Liver (tissue), 9 donors: Measurements from ENCODE around the gene PACS1. TPM values are rescaled to one million over a fixed set of nuclear protein-coding genes. Genes with fewer than 3 reads are reported as not detected.

Experiments used
- DNase-seq: peaks from one replicate; pipeline ENCODE4 v3.0.0-alpha.2; 2017; ENCODE audit warnings: low spot score
- H3K27ac ChIP-seq, 2 donors: one replicate each; pipeline ENCODE4 v1.7.0; 2013; ENCODE audit warnings: inconsistent platforms in 2 of 2, low read length in 2 of 2, control low read depth in 1 of 2, low read depth in 1 of 2, mild to moderate bottlenecking in 1 of 2
- H3K27me3 ChIP-seq, 4 donors: one replicate each; pipeline versions ENCODE4 v1.6.1 to v1.7.0; 2013; ENCODE audit warnings: low read length in 3 of 4, inconsistent platforms in 1 of 4, mild to moderate bottlenecking in 1 of 4, moderate library complexity in 1 of 4; ENCODE audit not compliant: control insufficient read depth in 4 of 4, insufficient read depth in 4 of 4
- H3K36me3 ChIP-seq, 4 donors: one replicate each; pipeline versions ENCODE4 v1.6.1 to v1.7.0; 2013; ENCODE audit warnings: low read length in 3 of 4, mild to moderate bottlenecking in 3 of 4, low read depth in 1 of 4, moderate library complexity in 1 of 4; ENCODE audit not compliant: control insufficient read depth in 4 of 4, insufficient read depth in 3 of 4
- H3K4me1 ChIP-seq, 4 donors: one replicate each; pipeline versions ENCODE4 v1.6.1 to v1.7.0; 2013; ENCODE audit warnings: low read length in 3 of 4, mild to moderate bottlenecking in 3 of 4, moderate library complexity in 1 of 4; ENCODE audit not compliant: control insufficient read depth in 4 of 4, insufficient read depth in 4 of 4
- H3K4me3 ChIP-seq, 3 donors: one replicate each; pipeline versions ENCODE4 v1.6.1 to v1.7.0; 2013; ENCODE audit warnings: low read length in 3 of 3, control low read depth in 1 of 3, low read depth in 1 of 3, mild to moderate bottlenecking in 1 of 3
- H3K9ac ChIP-seq, 2 donors: one replicate each; pipeline ENCODE4 v1.7.0; 2013; ENCODE audit warnings: low read length in 2 of 2, mild to moderate bottlenecking in 2 of 2, moderate library complexity in 2 of 2, control low read depth in 1 of 2, low read depth in 1 of 2
- H3K9me3 ChIP-seq, 4 donors: one replicate each; pipeline versions ENCODE4 v1.6.1 to v1.7.0; 2013; ENCODE audit warnings: low read length in 3 of 4; ENCODE audit not compliant: control insufficient read depth in 4 of 4
- ATF3 ChIP-seq: IDR thresholded peaks from 2 replicates; pipeline ENCODE4 v1.6.1; 2016; ENCODE audit warnings: antibody characterized with exemption
- CTCF ChIP-seq: fragments of 150-350 bp; IDR thresholded peaks from 2 replicates; pipeline ENCODE4 v1.5.1; 2017; ENCODE audit warnings: improper control_type of control experiment, low read depth, low read length; ENCODE audit not compliant: missing input control
- EGR1 ChIP-seq, 2 donors: IDR thresholded peaks; 2 replicates each; pipeline ENCODE4 v1.6.1; 2016 to 2018; ENCODE audit warnings: antibody characterized with exemption in 2 of 2, low read depth in 2 of 2
- FOXA1 ChIP-seq: IDR thresholded peaks from 2 replicates; pipeline ENCODE4 v1.6.1; 2016; ENCODE audit warnings: antibody characterized with exemption
- FOXA2 ChIP-seq: IDR thresholded peaks from 2 replicates; pipeline ENCODE4 v1.6.1; 2016; ENCODE audit warnings: antibody characterized with exemption
- GABPA ChIP-seq, 2 donors: IDR thresholded peaks in 1 of 2; conservative IDR thresholded peaks in 1 of 2; 2 replicates each; pipeline ENCODE4 v1.6.1; 2016; ENCODE audit warnings: antibody characterized with exemption in 2 of 2, mild to moderate bottlenecking in 1 of 2, moderate library complexity in 1 of 2
- HNF4A ChIP-seq, 2 donors: conservative IDR thresholded peaks; 2 replicates each; pipeline ENCODE4 v1.6.1; 2016; ENCODE audit warnings: antibody characterized with exemption in 2 of 2, mild to moderate bottlenecking in 2 of 2
- HNF4G ChIP-seq: IDR thresholded peaks from 2 replicates; pipeline ENCODE4 v1.6.1; 2016; ENCODE audit warnings: antibody characterized with exemption
- JUND ChIP-seq, 2 donors: IDR thresholded peaks; 2 replicates each; pipeline ENCODE4 v1.6.1; 2016; ENCODE audit warnings: antibody characterized with exemption in 2 of 2
- MAX ChIP-seq: IDR thresholded peaks from 2 replicates; pipeline ENCODE4 v1.6.1; 2016; ENCODE audit warnings: antibody characterized with exemption
- NR2F2 ChIP-seq: IDR thresholded peaks from 2 replicates; pipeline ENCODE4 v1.6.1; 2016; ENCODE audit warnings: antibody characterized with exemption
- REST ChIP-seq: IDR thresholded peaks from 2 replicates; pipeline ENCODE4 v1.6.1; 2016; ENCODE audit warnings: antibody characterized with exemption, mild to moderate bottlenecking
- RXRA ChIP-seq, 2 donors: IDR thresholded peaks; 2 replicates each; pipeline ENCODE4 v1.6.1; 2017 to 2018; ENCODE audit warnings: antibody characterized with exemption in 2 of 2, mild to moderate bottlenecking in 1 of 2
- SP1 ChIP-seq: IDR thresholded peaks from 2 replicates; pipeline ENCODE4 v1.6.1; 2018; ENCODE audit warnings: antibody characterized with exemption, mild to moderate bottlenecking
- YY1 ChIP-seq: IDR thresholded peaks from 2 replicates; pipeline ENCODE4 v1.6.1; 2016; ENCODE audit warnings: antibody characterized with exemption, mild to moderate bottlenecking
- ZBTB33 ChIP-seq: IDR thresholded peaks from 2 replicates; pipeline ENCODE4 v1.6.1; 2016; ENCODE audit warnings: antibody characterized with exemption
- WGBS: extraction: QIAGEN DNeasy Blood & Tissue Kit; methylation state at CpG from one replicate; pipeline ENCODE4 v1.1.7; 2013; 5-methylcytosine and 5-hydroxymethylcytosine counted together
- polyA plus RNA-seq, 2 donors: library from polyadenylated mRNA; stranded (reverse) in 1 of 2; unstranded in 1 of 2; fragments of 200-250 nt in 1 of 2; fragments of >200 nt in 1 of 2; fragmentation: Nextera tagmentation in 1 of 2; extraction: Ambion mirVana in 1 of 2; gene quantifications; one replicate each; pipeline versions ENCODE4 v1.2.1 to v1.2.3, GENCODE V29; 2013 to 2015
- total RNA-seq, 2 donors: library from RNA; depleted of rRNA; stranded (reverse); fragments of >200 nt; gene quantifications; one replicate each; pipeline ENCODE4 v1.2.3, GENCODE V29; 2014
- donor health status: healthy.
- donor health status: healthy.
- donor health status: healthy.
- donor health status: healthy.
- donor health status: healthy.

Gene PACS1
- total and polyA plus RNA-seq, 4 donors: 2.7 to 9.1 (median 7.3) TPM

- TF ChIP-seq SP1 (no peak), RXRA (IDR thresholded peaks at IDR 0.05) (no peak), CTCF (no peak), GABPA (IDR thresholded peaks at IDR 0.05 in 1 of 2, conservative IDR thresholded peaks at IDR 0.05 in 1 of 2) (no peak), ATF3 (no peak), HNF4A (conservative IDR thresholded peaks at IDR 0.05) (no peak), EGR1 (IDR thresholded peaks at IDR 0.05; ENCODE audit: low read depth in 2 of 2) (no peak), NR2F2 (no peak), HNF4G (no peak), JUND (IDR thresholded peaks at IDR 0.05) (no peak), ZBTB33 (no peak), FOXA2 (no peak), FOXA1 (no peak), MAX (no peak), REST (no peak)
- Histone ChIP-seq H3K9ac (no peak overlapping the region), H3K36me3 (peaks cover 3 to 25% (median 14%) of the 10 kb centered on the region in 4 donors), H3K27me3 (no peaks in the 10 kb centered on the region), H3K4me3 (no peak overlapping the region), H3K4me1 (no peaks in the 10 kb centered on the region), H3K27ac (no peak overlapping the region), H3K9me3 (no peaks in the 10 kb centered on the region)
- 96% methylated on average over 14 of the region's 14 CpGs for WGBS
- DNase-seq: no peak
Measured at GRCh38 chr11:66230978-66231377, 160.9 kb downstream of the PACS1 start.

- 92% methylated on average over 7 of the region's 7 CpGs for WGBS
- no peak for DNase-seq
- Histone ChIP-seq H3K9me3 (no peaks in the 10 kb centered on the region), H3K27ac (no peak overlapping the region), H3K27me3 (no peaks in the 10 kb centered on the region), H3K9ac (no peak overlapping the region), H3K4me1 (no peaks in the 10 kb centered on the region), H3K36me3 (peaks cover 3 to 28% (median 14%) of the 10 kb centered on the region in 4 donors), H3K4me3 (no peak overlapping the region)
- TF ChIP-seq MAX: no peak
- no peak for TF ChIP-seq YY1
- no peak for TF ChIP-seq JUND (IDR thresholded peaks at IDR 0.05)
- TF ChIP-seq ATF3: no peak
- TF ChIP-seq GABPA (IDR thresholded peaks at IDR 0.05 in 1 of 2, conservative IDR thresholded peaks at IDR 0.05 in 1 of 2): no peak
- TF ChIP-seq ZBTB33: no peak
- TF ChIP-seq REST: no peak
- TF ChIP-seq HNF4G: no peak
- TF ChIP-seq SP1: no peak
- TF ChIP-seq EGR1 (IDR thresholded peaks at IDR 0.05; ENCODE audit: low read depth in 2 of 2): no peak
- no peak for TF ChIP-seq RXRA (IDR thresholded peaks at IDR 0.05)
Measured at GRCh38 chr11:66231561-66231960, 161.5 kb downstream of the PACS1 start.
